Measurements from ENCODE around the gene MCCD1.

The MCCD1 gene

GRCh38 chr6:31528821-31529328 is at the start of gene MCCD1:
Gene MCCD1 (plus strand): TSS chr6:31528962. CDS start chr6:31529015, 53 bp downstream.
- Histone ChIP-seq H2AFZ (ENCODE audit: low read depth, low read length, severe bottlenecking) (no peak within 1 kb of the TSS), H3F3A (ENCODE audit: insufficient read depth) (peaks cover 55% of the 10 kb centered on the region), H3K9me3 (ENCODE audit: insufficient read depth, low read length) (no peaks in the 10 kb centered on the region), H3K9ac (ENCODE audit: low read length) (no peak within 1 kb of the TSS), H3K4me3 (ENCODE audit: insufficient read depth, low read length, poor library complexity, severe bottlenecking) (no peak within 1 kb of the TSS), H4K20me1 (ENCODE audit: low read depth, low read length) (peaks cover 25% of the 10 kb centered on the region; the same call in 1 of the 2 replicates), H3K9me2 (replicated peaks; ENCODE audit: insufficient read depth, low read length) (no peaks in the 10 kb centered on the region), H3K36me3 (ENCODE audit: low read length) (peaks cover 29% of the 10 kb centered on the region), H3K27ac (ENCODE audit: low read depth, low read length) (no peak within 1 kb of the TSS), H3K79me2 (ENCODE audit: insufficient read depth, low read length) (peaks cover 7% of the 10 kb centered on the region; the same call in 1 of the 2 replicates), H3K4me2 (ENCODE audit: low read depth, low read length, poor library complexity, severe bottlenecking) (no peak within 1 kb of the TSS), H3K27me3 (ENCODE audit: low read length) (no peaks in the 10 kb centered on the region)
- TF ChIP-seq EZH2phosphoT487 (conservative IDR thresholded peaks at IDR 0.05; ENCODE audit: low read length), result no peak
- no peak for TF ChIP-seq CTCF (IDR thresholded peaks at IDR 0.05; ENCODE audit: insufficient read depth, low read length, poor library complexity, severe bottlenecking)

- no peak overlapping the region for H3K4me2 ChIP-seq (ENCODE audit: low read depth, low read length, poor library complexity, severe bottlenecking)
- H3K79me2 ChIP-seq (ENCODE audit: insufficient read depth, low read length), result no peaks in the 10 kb centered on the region
- no peaks in the 10 kb centered on the region for H3K9me3 ChIP-seq (ENCODE audit: insufficient read depth, low read length)
- H2AFZ ChIP-seq (ENCODE audit: low read depth, low read length, severe bottlenecking), result no peak overlapping the region
- no peak overlapping the region for H3K27ac ChIP-seq (ENCODE audit: low read depth, low read length)
- H3F3A ChIP-seq (ENCODE audit: insufficient read depth), result no peaks in the 10 kb centered on the region
- no peak overlapping the region for H3K4me3 ChIP-seq (ENCODE audit: insufficient read depth, low read length, poor library complexity, severe bottlenecking)
- no peaks in the 10 kb centered on the region for H3K9me2 ChIP-seq (replicated peaks; ENCODE audit: insufficient read depth, low read length)
- H3K9ac ChIP-seq (ENCODE audit: low read length), result no peak overlapping the region
- TF ChIP-seq EZH2phosphoT487 (conservative IDR thresholded peaks at IDR 0.05; ENCODE audit: low read length), result no peak
- TF ChIP-seq CTCF (IDR thresholded peaks at IDR 0.05; ENCODE audit: insufficient read depth, low read length, poor library complexity, severe bottlenecking), result no peak
- H4K20me1 ChIP-seq (ENCODE audit: low read depth, low read length), result no peaks in the 10 kb centered on the region
- no peaks in the 10 kb centered on the region for H3K27me3 ChIP-seq (ENCODE audit: low read length)
- H3K36me3 ChIP-seq (ENCODE audit: low read length), result no peaks in the 10 kb centered on the region
These were observed 49.4 kb upstream of the MCCD1 start for GRCh38 chr6:31479151-31479932.

- H3F3A ChIP-seq (ENCODE audit: insufficient read depth), result no peaks in the 10 kb centered on the region
- H3K27ac ChIP-seq (ENCODE audit: low read depth, low read length), result no peak overlapping the region
- H2AFZ ChIP-seq (ENCODE audit: low read depth, low read length, severe bottlenecking), result no peak overlapping the region
- no peak overlapping the region for H3K4me3 ChIP-seq (ENCODE audit: insufficient read depth, low read length, poor library complexity, severe bottlenecking)
- no peaks in the 10 kb centered on the region for H3K36me3 ChIP-seq (ENCODE audit: low read length)
- no peaks in the 10 kb centered on the region for H3K9me3 ChIP-seq (ENCODE audit: insufficient read depth, low read length)
- H4K20me1 ChIP-seq (ENCODE audit: low read depth, low read length), result no peaks in the 10 kb centered on the region
- no peak overlapping the region for H3K4me2 ChIP-seq (ENCODE audit: low read depth, low read length, poor library complexity, severe bottlenecking)
- H3K9ac ChIP-seq (ENCODE audit: low read length), result no peak overlapping the region
- no peaks in the 10 kb centered on the region for H3K27me3 ChIP-seq (ENCODE audit: low read length)
- no peaks in the 10 kb centered on the region for H3K79me2 ChIP-seq (ENCODE audit: insufficient read depth, low read length)
- H3K9me2 ChIP-seq (replicated peaks; ENCODE audit: insufficient read depth, low read length), result no peaks in the 10 kb centered on the region
- TF ChIP-seq EZH2phosphoT487 (conservative IDR thresholded peaks at IDR 0.05; ENCODE audit: low read length) (no peak), CTCF (IDR thresholded peaks at IDR 0.05; ENCODE audit: insufficient read depth, low read length, poor library complexity, severe bottlenecking) (no peak)
These were observed 48.7 kb upstream of the MCCD1 start for GRCh38 chr6:31479933-31480535.

Measured in SU-DHL-6 (cell line).